Measurements from ENCODE around the gene LMNB1.

The LMNB1 gene

GRCh38 chr5:126752081-126752785, 24.7 kb upstream of the LMNB1 start:
- no peak overlapping the region for H3K9ac ChIP-seq (ENCODE audit: low read length)
- no peaks in the 10 kb centered on the region for H3K9me3 ChIP-seq (ENCODE audit: low read length)
- no peaks in the 10 kb centered on the region for H3K27me3 ChIP-seq (ENCODE audit: insufficient read depth, low read length)
- H3K4me3 ChIP-seq (ENCODE audit: low read depth, low read length, poor library complexity, severe bottlenecking): no peak overlapping the region
- TF ChIP-seq, protein P1, sequence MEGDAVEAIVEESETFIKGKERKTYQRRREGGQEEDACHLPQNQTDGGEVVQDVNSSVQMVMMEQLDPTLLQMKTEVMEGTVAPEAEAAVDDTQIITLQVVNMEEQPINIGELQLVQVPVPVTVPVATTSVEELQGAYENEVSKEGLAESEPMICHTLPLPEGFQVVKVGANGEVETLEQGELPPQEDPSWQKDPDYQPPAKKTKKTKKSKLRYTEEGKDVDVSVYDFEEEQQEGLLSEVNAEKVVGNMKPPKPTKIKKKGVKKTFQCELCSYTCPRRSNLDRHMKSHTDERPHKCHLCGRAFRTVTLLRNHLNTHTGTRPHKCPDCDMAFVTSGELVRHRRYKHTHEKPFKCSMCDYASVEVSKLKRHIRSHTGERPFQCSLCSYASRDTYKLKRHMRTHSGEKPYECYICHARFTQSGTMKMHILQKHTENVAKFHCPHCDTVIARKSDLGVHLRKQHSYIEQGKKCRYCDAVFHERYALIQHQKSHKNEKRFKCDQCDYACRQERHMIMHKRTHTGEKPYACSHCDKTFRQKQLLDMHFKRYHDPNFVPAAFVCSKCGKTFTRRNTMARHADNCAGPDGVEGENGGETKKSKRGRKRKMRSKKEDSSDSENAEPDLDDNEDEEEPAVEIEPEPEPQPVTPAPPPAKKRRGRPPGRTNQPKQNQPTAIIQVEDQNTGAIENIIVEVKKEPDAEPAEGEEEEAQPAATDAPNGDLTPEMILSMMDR (IDR thresholded peaks at IDR 0.05; ENCODE audit: low read length): no peak
- TF ChIP-seq EZH2 (IDR thresholded peaks at IDR 0.05; ENCODE audit: borderline replicate concordance, low read length): no peak
- H2AFZ ChIP-seq (ENCODE audit: low read length): no peak overlapping the region
- peaks cover 18% of the 10 kb centered on the region for H3K4me1 ChIP-seq (ENCODE audit: insufficient read depth, low read length, severe bottlenecking)
- H4K20me1 ChIP-seq (ENCODE audit: insufficient read depth, low read length): no peaks in the 10 kb centered on the region
- H3K79me2 ChIP-seq (ENCODE audit: insufficient read depth, low read length): no peaks in the 10 kb centered on the region
- no peaks in the 10 kb centered on the region for H3K9me2 ChIP-seq (ENCODE audit: low read depth, low read length)
- H3F3A ChIP-seq (ENCODE audit: insufficient read depth, low read length): 0 out of 2 replicates have a peak, but pooled peaks cover 3% of the 10 kb centered on the region
- H3K4me2 ChIP-seq (ENCODE audit: low read length): no peak overlapping the region
- H3K27ac ChIP-seq (ENCODE audit: low read depth, low read length, poor library complexity, severe bottlenecking): no peak overlapping the region
- no peaks in the 10 kb centered on the region for H3K36me3 ChIP-seq (ENCODE audit: insufficient read depth, low read length)

DNA sequence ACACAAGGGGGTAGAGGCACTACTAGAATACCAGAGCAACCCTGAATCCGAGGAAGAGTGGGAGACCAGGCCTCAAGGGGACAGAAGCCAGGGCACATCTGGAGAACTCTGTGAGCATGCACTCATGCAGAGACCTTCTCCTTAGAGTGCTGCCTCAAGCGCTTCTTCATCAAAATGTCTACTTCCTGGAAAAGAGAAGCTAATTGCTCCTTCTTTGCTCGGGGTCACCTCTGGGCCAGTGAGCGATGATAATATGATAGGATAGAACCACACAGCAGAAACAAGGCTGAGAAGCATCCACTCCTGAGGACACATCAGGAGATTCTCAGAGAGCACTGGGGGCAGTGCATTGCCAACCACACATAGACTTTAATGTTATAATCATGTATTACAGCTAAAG, 23.7 kb upstream of the LMNB1 start:
- Histone ChIP-seq H2AFZ (ENCODE audit: low read length) (no peak overlapping the region; the same call in 1 of the 2 replicates), H3K27ac (ENCODE audit: low read depth, low read length, poor library complexity, severe bottlenecking) (no peak overlapping the region), H3K9me3 (ENCODE audit: low read length) (no peaks in the 10 kb centered on the region), H3F3A (ENCODE audit: insufficient read depth, low read length) (0 out of 2 replicates have a peak, but pooled peaks cover 3% of the 10 kb centered on the region), H3K9ac (ENCODE audit: low read length) (no peak overlapping the region), H3K9me2 (ENCODE audit: low read depth, low read length) (no peaks in the 10 kb centered on the region), H3K36me3 (ENCODE audit: insufficient read depth, low read length) (no peaks in the 10 kb centered on the region), H4K20me1 (ENCODE audit: insufficient read depth, low read length) (no peaks in the 10 kb centered on the region), H3K79me2 (ENCODE audit: insufficient read depth, low read length) (no peaks in the 10 kb centered on the region), H3K4me1 (ENCODE audit: insufficient read depth, low read length, severe bottlenecking) (peaks cover 21% of the 10 kb centered on the region), H3K27me3 (ENCODE audit: insufficient read depth, low read length) (no peaks in the 10 kb centered on the region), H3K4me3 (ENCODE audit: low read depth, low read length, poor library complexity, severe bottlenecking) (no peak overlapping the region), H3K4me2 (ENCODE audit: low read length) (no peak overlapping the region)
- TF ChIP-seq EZH2 (IDR thresholded peaks at IDR 0.05; ENCODE audit: borderline replicate concordance, low read length): no peak
- TF ChIP-seq, protein P1 (IDR thresholded peaks at IDR 0.05; ENCODE audit: low read length): no peak

DNA sequence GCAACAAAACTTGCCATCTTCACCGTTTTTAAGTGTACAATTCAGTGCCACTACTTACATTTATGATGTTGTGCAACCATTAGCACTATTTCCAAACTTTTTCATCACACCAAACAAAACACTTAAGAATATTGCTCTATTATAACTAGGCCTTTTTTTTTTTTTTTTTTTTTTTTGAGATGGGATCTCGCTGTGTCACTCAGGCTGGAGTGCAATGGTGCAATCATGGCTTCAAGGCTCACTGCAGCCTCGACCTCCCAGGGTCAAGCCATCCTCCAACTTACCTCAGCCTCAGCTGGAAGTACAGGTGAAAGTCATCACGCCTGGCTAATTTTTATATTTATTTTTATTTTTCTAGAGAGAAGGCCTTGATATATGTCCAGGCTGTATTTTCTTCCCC, 22.3 kb upstream of the LMNB1 start:
- Histone ChIP-seq H4K20me1 (ENCODE audit: insufficient read depth, low read length) (no peaks in the 10 kb centered on the region), H3K27me3 (ENCODE audit: insufficient read depth, low read length) (no peaks in the 10 kb centered on the region), H3F3A (ENCODE audit: insufficient read depth, low read length) (0 out of 2 replicates have a peak, but pooled peaks cover 3% of the 10 kb centered on the region), H3K36me3 (ENCODE audit: insufficient read depth, low read length) (no peaks in the 10 kb centered on the region), H3K4me3 (ENCODE audit: low read depth, low read length, poor library complexity, severe bottlenecking) (no peak overlapping the region), H3K9me2 (ENCODE audit: low read depth, low read length) (no peaks in the 10 kb centered on the region), H3K9me3 (ENCODE audit: low read length) (no peaks in the 10 kb centered on the region), H3K79me2 (ENCODE audit: insufficient read depth, low read length) (no peaks in the 10 kb centered on the region), H2AFZ (ENCODE audit: low read length) (no peak overlapping the region), H3K4me1 (ENCODE audit: insufficient read depth, low read length, severe bottlenecking) (peaks cover 27% of the 10 kb centered on the region), H3K27ac (ENCODE audit: low read depth, low read length, poor library complexity, severe bottlenecking) (no peak overlapping the region), H3K9ac (ENCODE audit: low read length) (no peak overlapping the region), H3K4me2 (ENCODE audit: low read length) (no peak overlapping the region)
- TF ChIP-seq, protein P1 (IDR thresholded peaks at IDR 0.05; ENCODE audit: low read length): no peak
- no peak for TF ChIP-seq EZH2 (IDR thresholded peaks at IDR 0.05; ENCODE audit: borderline replicate concordance, low read length)

Measured in OCI-LY1 (cell line).